Smooth muscle cell of bladder (primary cell): ENCODE measurements around the gene L3MBTL2. TPM values are rescaled to one million over a fixed set of nuclear protein-coding genes. Genes with fewer than 3 reads are reported as not detected.

Experiments used
- total RNA-seq: library from RNA; depleted of rRNA; stranded (reverse); fragments of >200 nt; gene quantifications from 2 replicates; pipeline ENCODE4 v1.2.3, GENCODE V29; 2014

L3MBTL2 gene
- total RNA-seq = 16.9 and 20.3 TPM in 2 replicates

DNA sequence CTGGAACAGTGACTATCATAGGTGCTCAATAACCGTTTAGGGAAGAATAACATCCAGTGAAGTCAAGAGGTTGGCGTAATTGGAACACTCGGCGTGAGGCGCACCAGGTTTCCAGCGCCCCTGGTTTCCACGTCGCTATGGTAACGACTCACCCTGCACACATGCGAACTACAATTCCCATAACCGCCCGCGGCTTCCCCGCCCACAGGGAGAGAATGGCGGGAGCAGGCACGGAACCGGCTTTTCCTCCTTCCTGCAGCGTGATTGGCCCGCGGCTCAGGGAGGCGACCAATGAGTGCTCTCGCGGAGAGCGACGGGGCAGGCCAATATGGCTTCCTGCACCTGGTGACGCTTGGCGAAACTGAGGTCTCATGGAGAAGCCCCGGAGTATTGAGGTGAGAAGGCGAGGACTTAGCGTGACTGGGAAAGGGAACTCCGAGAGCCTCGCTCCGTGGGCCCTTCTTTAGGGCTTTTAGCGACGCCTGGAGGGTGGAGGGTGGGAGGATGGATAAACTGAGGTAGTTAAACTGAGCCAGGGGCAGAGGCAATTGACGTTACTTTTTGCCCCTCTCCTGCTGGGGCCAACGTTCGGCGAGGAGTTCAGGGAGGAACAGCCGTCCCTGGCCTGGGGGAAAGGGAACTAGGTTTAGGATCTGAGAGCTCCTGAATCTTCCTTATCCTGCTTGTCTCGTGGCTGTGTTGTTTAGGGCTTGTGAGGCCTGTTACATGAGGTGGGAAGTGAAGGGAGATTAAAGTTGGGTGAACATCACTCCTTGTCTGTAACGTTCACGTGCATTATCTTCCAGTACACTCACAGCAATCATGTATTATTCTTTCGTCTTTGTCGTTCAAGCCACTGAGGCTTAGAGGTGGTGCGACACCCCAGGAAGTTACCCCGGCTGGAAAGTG, at the start of gene L3MBTL2:
TSS of gene L3MBTL2 (plus strand) at position 321 of the 909 bp plus-strand sequence. CDS start at position 372, 51 bp downstream.

DNA sequence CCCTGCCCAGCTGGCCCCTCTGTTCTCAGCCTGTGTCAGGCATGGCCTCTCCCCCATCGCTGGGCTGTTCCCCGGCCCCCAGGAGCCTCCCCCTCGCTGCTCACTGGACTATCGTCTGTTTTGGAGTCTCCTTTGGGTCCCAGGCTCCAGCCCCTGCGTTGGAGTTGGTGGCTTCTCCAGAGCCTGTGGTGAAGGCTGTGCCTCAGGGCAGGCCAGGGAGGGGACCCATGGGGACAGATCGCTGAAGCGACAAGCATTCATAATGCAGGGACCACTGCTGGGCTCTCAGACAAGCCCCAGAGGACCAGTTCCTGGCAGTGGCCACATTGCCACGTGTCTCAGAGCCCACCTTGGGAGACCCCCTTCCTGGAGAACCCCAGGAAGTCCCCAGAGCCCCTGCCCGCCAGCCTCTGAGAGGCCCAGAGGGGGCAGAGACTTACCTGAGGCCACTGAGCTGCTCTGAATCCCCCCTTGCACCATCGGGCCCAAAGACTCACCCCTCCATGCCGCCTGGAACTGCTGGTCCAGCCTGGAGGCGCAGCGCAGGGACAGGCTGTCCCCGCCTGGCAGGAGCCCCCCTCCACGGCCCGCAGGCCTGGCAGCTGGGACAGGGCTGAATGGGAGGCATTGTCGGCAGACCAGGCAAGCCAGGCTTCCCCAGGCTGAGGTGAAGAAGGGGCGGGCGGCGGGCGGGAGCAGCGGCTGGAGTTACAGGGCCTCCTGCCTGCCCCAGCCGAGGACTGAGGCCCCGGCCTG, 35.4 kb downstream of the L3MBTL2 start, which contains the start of gene CHADL:
TSS of gene CHADL (minus strand) at position 555 of the 756 bp plus-strand sequence. CDS start at position 505, 50 bp downstream.

Other genes starting within 250 kb of the L3MBTL2 start
- gene EP300, start 112.7 kb upstream of the L3MBTL2 start, total RNA-seq = 24.3 and 27.7 TPM in 2 replicates
- 0.71 and 1.8 TPM in 2 replicates for gene CHADL, start 35.6 kb downstream of the L3MBTL2 start, total RNA-seq
- 44.9 and 45.9 TPM in 2 replicates for gene RANGAP1, start 80.9 kb downstream of the L3MBTL2 start, total RNA-seq
- gene ZC3H7B, start 96.2 kb downstream of the L3MBTL2 start, total RNA-seq = 57.3 and 58.1 TPM in 2 replicates
- 7.7 and 9.9 TPM in 2 replicates for gene TEF, start 176.6 kb downstream of the L3MBTL2 start, total RNA-seq
- 11.2 and 15.1 TPM in 2 replicates for gene TOB2, start 241.5 kb downstream of the L3MBTL2 start, total RNA-seq